ENCODE measurements around the gene RNF212B.

DNA sequence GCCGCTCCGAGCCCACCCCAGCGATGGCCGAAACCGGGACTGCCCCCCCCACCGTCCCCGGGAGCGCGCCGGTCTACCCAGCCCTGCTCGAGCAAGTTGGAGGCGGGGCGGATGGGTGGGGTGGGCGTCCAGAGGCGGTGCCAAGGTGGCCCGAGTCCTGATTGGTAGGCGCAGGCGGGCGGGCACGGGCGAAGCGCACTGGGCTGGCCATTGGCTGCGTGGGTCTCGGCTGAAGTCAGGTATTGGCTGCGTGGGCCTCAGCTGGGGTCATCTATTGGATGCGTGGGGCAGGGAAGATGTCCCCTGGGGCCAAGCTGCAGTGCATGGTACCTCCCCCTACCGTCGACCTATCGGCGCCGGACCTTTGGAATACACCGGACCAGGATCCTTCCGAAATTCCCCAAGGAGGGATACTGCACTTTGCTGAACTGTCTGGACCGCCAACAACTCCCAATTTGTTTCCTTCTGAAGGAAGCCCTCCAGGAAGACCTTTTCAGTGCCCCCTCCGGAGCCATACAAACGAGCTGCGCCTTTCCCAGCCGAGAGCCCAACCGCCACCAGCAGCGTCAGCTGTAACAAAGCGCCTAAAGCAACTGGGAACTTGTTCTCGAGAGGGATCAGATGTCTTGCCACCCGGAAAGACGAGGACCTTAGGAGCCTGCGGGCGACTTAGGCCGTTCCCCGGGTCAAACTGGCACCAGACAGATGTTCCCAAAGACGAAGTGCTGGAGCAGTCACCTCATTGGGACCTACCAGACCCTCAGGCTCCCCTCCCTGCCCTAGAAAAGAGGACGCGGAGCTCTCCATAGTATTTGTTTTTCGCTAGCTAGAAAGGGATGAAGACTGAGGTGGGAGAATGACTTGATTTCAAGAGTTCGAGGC is 48.5 kb downstream of the RNF212B start, which contains the start of gene HOMEZ:
- TF ChIP-seq, protein P1, sequence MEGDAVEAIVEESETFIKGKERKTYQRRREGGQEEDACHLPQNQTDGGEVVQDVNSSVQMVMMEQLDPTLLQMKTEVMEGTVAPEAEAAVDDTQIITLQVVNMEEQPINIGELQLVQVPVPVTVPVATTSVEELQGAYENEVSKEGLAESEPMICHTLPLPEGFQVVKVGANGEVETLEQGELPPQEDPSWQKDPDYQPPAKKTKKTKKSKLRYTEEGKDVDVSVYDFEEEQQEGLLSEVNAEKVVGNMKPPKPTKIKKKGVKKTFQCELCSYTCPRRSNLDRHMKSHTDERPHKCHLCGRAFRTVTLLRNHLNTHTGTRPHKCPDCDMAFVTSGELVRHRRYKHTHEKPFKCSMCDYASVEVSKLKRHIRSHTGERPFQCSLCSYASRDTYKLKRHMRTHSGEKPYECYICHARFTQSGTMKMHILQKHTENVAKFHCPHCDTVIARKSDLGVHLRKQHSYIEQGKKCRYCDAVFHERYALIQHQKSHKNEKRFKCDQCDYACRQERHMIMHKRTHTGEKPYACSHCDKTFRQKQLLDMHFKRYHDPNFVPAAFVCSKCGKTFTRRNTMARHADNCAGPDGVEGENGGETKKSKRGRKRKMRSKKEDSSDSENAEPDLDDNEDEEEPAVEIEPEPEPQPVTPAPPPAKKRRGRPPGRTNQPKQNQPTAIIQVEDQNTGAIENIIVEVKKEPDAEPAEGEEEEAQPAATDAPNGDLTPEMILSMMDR (conservative IDR thresholded peaks at IDR 0.05): no peak
- no peak for TF ChIP-seq EZH2 (IDR thresholded peaks at IDR 0.05; ENCODE audit: low read depth)

All from PC-9 (cell line).